ENCODE results near the gene OR4M1.
"Not testable (repeated sequence)": the region's sequence is repeated elsewhere in the genome, so short reads cannot be mapped to it uniquely, and the experiment has no call there.

Gene OR4M1

GRCh38 chr14:19773204-19773603 lies at the start of gene OR4M1:
TSS of gene OR4M1 (plus strand) at chr14:19773504. CDS start at chr14:19780323, 6,819 bp downstream.
- not testable (repeated sequence) for DNase-seq

- DNase-seq = no peak
These were observed 43.9 kb upstream of the OR4M1 start for GRCh38 chr14:19729359-19729758.

GRCh38 chr14:19729763-19730162 lies 43.5 kb upstream of the OR4M1 start:
- no peak for DNase-seq

- not testable (repeated sequence) for DNase-seq
These were observed 39.4 kb upstream of the OR4M1 start for GRCh38 chr14:19733893-19734292.

- DNase-seq = no peak
These were observed 30.0 kb upstream of the OR4M1 start, which contains the start of gene OR4Q3 for GRCh38 chr14:19743256-19743655. TSS of gene OR4Q3 (plus strand) at chr14:19743571.

- DNase-seq = not testable (repeated sequence)
These were observed 21.0 kb upstream of the OR4M1 start for GRCh38 chr14:19752316-19752715.

- no peak for DNase-seq
These were observed 19.1 kb upstream of the OR4M1 start for GRCh38 chr14:19754172-19754571.

- not testable (repeated sequence) for DNase-seq
These were observed 1.8 kb upstream of the OR4M1 start for GRCh38 chr14:19771491-19771890.

GRCh38 chr14:19771895-19772430 lies 1.3 kb upstream of the OR4M1 start:
- DNase-seq = no peak

GRCh38 chr14:19772454-19772853 lies 850 bp upstream of the OR4M1 start:
- not testable (repeated sequence) for DNase-seq

- no peak for DNase-seq
These were observed 2.3 kb downstream of the OR4M1 start for GRCh38 chr14:19775587-19775986.

GRCh38 chr14:19785848-19786247 lies 12.5 kb downstream of the OR4M1 start:
- DNase-seq = not testable (repeated sequence)

- not testable (repeated sequence) for DNase-seq
These were observed 14.0 kb downstream of the OR4M1 start for GRCh38 chr14:19787318-19787717.

GRCh38 chr14:19788150-19788549 lies 14.8 kb downstream of the OR4M1 start:
- DNase-seq = not testable (repeated sequence)

- DNase-seq = not testable (repeated sequence)
These were observed 23.3 kb downstream of the OR4M1 start for GRCh38 chr14:19796520-19797108.

GRCh38 chr14:19799880-19800279 lies 26.6 kb downstream of the OR4M1 start:
- no peak for DNase-seq

- no peak for DNase-seq
These were observed 27.2 kb downstream of the OR4M1 start for GRCh38 chr14:19800282-19801117.

GRCh38 chr14:19801118-19801464 lies 27.8 kb downstream of the OR4M1 start:
- DNase-seq = no peak

- not testable (repeated sequence) for DNase-seq
These were observed 30.2 kb downstream of the OR4M1 start, which contains the start of gene OR4N2 for GRCh38 chr14:19803470-19803869. TSS of gene OR4N2 (plus strand) at chr14:19803770. CDS start at chr14:19827449, 23,679 bp downstream.

- not testable (repeated sequence) for DNase-seq
These were observed 40.0 kb downstream of the OR4M1 start for GRCh38 chr14:19813171-19813920.

- not testable (repeated sequence) for DNase-seq
These were observed 46.6 kb downstream of the OR4M1 start for GRCh38 chr14:19819879-19820278.

- DNase-seq = not testable (repeated sequence)
These were observed 47.7 kb downstream of the OR4M1 start for GRCh38 chr14:19821016-19821415.

- DNase-seq = no peak
These were observed 49.9 kb downstream of the OR4M1 start for GRCh38 chr14:19823178-19823577.

Data from COR-L47 (cell line).